ENCODE measurements around the gene RUVBL2. TPM values are rescaled to one million over a fixed set of nuclear protein-coding genes. Genes with fewer than 3 reads are reported as not detected.

RUVBL2 gene
- 231 and 259 TPM in 2 replicates for total RNA-seq

DNA sequence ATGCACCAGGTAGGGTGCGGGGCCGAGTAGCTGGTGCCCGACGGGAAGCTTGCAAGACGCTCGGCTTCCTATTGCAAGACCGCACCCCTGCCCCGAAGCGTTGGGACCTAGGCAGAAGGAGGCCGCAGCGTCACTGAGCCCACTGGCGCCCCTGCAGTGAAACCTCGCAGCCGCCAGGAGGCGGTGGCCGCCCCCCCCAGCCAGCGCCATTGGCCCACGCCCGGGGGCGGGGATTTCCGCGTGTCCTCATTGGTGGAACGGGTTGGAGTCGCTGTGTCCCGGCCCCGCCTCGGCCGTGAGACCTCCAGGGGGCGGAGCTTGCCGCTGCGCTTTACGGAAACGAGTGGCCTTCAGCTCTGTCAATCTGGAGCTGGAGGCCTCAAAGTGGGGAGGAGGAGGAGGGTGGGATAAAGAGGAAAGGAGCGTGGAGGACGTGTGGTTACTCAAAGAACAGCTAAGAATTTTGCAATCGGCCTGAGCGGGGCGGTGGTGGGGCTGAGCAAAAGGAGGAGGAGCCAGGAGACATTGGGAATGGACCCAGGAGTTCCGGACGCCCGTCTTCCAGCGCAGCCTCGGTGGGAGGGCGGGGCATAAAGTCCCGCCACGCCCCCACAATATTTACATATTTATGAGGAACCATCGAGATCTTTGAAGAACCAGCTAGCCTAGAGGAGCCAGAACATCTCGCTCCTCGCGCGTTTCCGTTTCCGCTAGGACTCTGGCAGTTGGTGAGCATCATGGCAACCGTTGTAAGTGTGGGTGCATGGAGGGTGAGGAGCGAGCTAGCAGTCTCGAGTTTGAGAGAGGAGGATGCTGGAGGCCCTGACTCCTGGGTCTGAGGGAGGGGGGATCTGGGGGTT is at the start of gene RUVBL2, which contains the start of gene GYS1:
Gene RUVBL2 (plus strand): TSS at position 713 of the 860 bp plus-strand sequence. CDS start 25 bp downstream, at position 738.
Gene GYS1 (minus strand): TSS at position 135 of the 860 bp plus-strand sequence. CDS start 197 bp downstream, outside the sequence.

GRCh38 chr19:48954595-48955307 is 38.9 kb upstream of the RUVBL2 start, which contains the start of gene BAX:
Gene BAX (plus strand): TSS chr19:48954875. CDS start chr19:48954929, 54 bp downstream.

GRCh38 chr19:48965040-48965805 is 28.5 kb upstream of the RUVBL2 start, which contains the start of gene FTL:
Gene FTL (plus strand): TSS chr19:48965309. CDS start chr19:48965508, 199 bp downstream.

GRCh38 chr19:49017041-49017665 is 23.5 kb downstream of the RUVBL2 start, which contains the start of gene LHB:
Gene LHB (minus strand): TSS chr19:49017091. CDS start chr19:49017081, 10 bp downstream.

DNA sequence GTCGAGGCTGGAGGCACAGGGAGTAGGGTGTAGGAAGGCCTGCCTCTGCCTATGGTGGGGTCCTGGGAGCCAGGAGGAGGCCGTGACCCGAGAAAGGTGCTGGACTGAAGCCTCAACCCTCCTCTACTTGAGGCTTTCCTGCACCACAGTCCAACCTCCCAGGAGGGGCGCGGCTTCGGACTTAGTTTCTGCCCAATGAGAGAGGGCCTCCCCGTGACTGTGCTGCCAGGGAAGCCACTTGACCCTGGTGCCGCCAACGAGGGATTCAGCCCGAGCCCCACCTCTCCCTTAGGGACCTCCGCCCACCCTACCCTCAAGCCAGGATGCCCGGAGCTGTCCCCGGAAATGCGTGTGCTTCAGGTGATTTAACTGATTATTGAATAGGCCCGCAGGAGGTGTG is 30.5 kb downstream of the RUVBL2 start, which contains the start of gene CGB3:
Gene CGB3 (minus strand): TSS at position 101 of the 400 bp plus-strand sequence. CDS start 362 bp downstream, outside the sequence.

DNA sequence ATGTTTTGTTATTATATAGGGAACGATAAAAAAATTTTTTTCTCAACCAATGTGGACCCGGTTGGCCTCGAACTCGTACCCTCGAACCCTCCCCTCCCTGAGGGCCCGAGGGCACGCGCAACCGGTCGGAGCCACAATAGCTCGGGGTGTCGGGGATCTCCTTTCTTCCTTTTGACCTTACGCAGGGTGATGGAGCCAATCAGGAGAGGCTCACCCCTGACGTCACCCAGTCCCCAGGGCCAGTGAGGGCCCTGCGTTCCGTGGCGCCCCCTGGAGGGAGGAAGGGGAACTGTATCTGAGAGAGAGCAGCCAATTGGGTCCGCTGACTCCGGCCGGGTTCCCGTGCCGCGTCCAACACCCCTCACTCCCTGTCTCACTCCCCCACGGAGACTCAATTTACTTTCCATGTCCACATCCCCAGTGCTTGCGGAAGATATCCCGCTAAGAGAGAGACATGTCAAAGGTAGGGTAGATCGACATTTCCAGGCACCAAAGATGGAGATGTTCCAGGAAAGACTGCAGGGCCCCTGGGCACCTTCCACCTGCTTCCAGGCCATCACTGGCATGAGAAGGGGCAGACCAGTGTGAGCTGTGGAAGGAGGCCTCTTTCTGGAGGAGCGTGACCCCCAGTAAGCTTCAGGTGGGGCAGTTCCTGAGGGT is 38.1 kb downstream of the RUVBL2 start, which contains the start of gene CGB2:
Gene CGB2 (plus strand): TSS at position 249 of the 660 bp plus-strand sequence. CDS start 206 bp downstream, at position 455.

DNA sequence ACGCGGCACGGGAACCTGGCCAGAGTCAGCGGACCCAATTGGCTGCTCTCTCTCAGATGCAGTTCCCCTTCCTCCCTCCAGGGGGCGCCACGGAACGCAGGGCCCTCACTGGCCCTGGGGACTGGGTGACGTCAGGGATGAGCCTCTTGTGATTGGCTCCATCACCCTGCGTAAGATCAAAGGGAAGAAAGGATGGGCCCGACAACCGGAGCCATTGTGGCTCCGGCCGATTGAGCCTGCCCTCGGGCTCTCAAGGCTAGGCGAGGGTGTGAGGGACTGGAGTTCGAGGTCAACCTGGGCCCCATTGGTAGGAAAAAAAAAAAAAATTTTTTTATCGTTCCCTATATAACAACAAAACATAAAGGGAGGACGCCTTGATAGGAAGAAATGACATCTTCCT is 43.1 kb downstream of the RUVBL2 start, which contains the start of gene CGB1:
Gene CGB1 (minus strand): TSS at position 81 of the 400 bp plus-strand sequence. CDS start 184 bp downstream, outside the sequence.

GRCh38 chr19:49043548-49043947 is 49.9 kb downstream of the RUVBL2 start, which contains the start of gene CGB5:
Gene CGB5 (plus strand): TSS chr19:49043848. CDS start chr19:49044210, 362 bp downstream.

DNA sequence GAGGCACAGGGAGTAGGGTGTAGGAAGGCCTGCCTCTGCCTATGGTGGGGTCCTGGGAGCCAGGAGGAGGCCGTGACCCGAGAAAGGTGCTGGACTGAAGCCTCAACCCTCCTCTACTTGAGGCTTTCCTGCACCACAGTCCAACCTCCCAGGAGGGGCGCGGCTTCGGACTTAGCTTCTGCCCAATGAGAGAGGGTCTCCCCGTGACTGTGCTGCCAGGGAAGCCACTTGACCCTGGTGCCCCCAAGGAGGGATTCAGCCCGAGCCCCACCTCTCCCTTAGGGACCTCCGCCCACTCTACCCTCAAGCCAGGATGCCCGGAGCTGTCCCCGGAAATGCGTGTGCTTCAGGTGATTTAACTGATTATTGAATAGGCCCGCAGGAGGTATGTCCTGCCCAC is 55.3 kb downstream of the RUVBL2 start, which contains the start of gene CGB8:
Gene CGB8 (minus strand): TSS at position 101 of the 400 bp plus-strand sequence. CDS start 372 bp downstream, outside the sequence.

DNA sequence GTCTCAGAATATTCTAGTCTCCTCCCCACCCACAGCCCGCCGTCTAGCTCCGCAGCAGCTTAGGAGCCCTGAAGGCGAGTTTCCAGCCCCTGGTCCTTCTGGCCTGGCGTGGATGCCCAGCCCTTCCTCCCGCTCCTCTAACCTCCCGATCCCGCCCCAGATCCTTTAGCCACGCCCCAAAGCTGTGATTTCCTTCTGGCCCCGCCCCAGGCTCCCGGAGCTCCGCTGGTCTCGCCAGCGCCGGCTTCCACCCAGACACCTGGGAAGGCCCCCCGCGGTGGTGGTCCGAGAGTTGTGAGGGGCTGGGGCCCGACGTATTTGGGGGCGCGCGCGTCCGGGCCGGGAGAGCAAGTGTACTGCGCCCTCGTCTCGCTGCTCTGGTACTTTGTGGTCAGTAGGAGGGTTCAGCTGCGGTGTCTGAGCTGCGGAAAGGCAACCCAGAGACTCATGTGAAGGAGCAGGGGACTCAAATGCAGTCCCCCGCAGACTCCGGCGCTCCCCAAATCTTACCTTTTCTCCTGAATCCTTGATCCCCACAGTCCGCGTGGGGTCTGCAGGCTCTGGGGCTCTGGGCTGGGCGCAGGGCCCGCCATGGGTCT is 64.0 kb downstream of the RUVBL2 start, which contains the start of gene CGB7:
Gene CGB7 (minus strand): TSS at position 114 of the 599 bp plus-strand sequence. CDS start 2,374 bp downstream, outside the sequence.

GRCh38 chr19:49064768-49065611 is 71.3 kb downstream of the RUVBL2 start, which contains the start of gene NTF4:
Gene NTF4 (minus strand): TSS chr19:49064818. CDS start chr19:49061997, 2,821 bp downstream.

Other genes with a start within 250 kb of the RUVBL2 start
- gene IZUMO1, start 247.0 kb upstream of the RUVBL2 start, total RNA-seq, result 0.47 TPM in 1 of 2 replicates, not detected in the other
- 5.3 and 6.6 TPM in 2 replicates for gene FUT1, start 241.2 kb upstream of the RUVBL2 start, total RNA-seq
- gene FGF21, start 238.4 kb upstream of the RUVBL2 start, total RNA-seq, result not detected in 2 replicates
- 69.9 and 77.6 TPM in 2 replicates for gene BCAT2, start 182.9 kb upstream of the RUVBL2 start, total RNA-seq
- gene HSD17B14, start 157.4 kb upstream of the RUVBL2 start, total RNA-seq, result 12.5 and 13.3 TPM in 2 replicates
- gene PLEKHA4, start 125.3 kb upstream of the RUVBL2 start, total RNA-seq, result 0.93 and 0.98 TPM in 2 replicates
- 77.9 and 85.9 TPM in 2 replicates for gene PPP1R15A, start 121.5 kb upstream of the RUVBL2 start, total RNA-seq
- gene TULP2, start 95.1 kb upstream of the RUVBL2 start, total RNA-seq, result not detected in 2 replicates
- gene NUCB1, start 93.6 kb upstream of the RUVBL2 start, total RNA-seq, result 222 and 225 TPM in 2 replicates
- not detected in 2 replicates for gene DHDH, start 60.2 kb upstream of the RUVBL2 start, total RNA-seq
- 183 and 190 TPM in 2 replicates for gene BAX, start 39.0 kb upstream of the RUVBL2 start, total RNA-seq
- gene FTL, start 28.6 kb upstream of the RUVBL2 start, total RNA-seq, result 3,431 and 3,702 TPM in 2 replicates
- 34.5 and 35.0 TPM in 2 replicates for gene GYS1, start 578 bp upstream of the RUVBL2 start, total RNA-seq
- not detected in 2 replicates for gene LHB, start 23.2 kb downstream of the RUVBL2 start, total RNA-seq
- gene CGB3, start 30.4 kb downstream of the RUVBL2 start, total RNA-seq, result not detected in 2 replicates
- not detected in 2 replicates for gene CGB2, start 38.0 kb downstream of the RUVBL2 start, total RNA-seq
- gene CGB1, start 43.0 kb downstream of the RUVBL2 start, total RNA-seq, result not detected in 2 replicates
- gene CGB5, start 50.0 kb downstream of the RUVBL2 start, total RNA-seq, result not detected in 2 replicates
- gene CGB8, start 55.2 kb downstream of the RUVBL2 start, total RNA-seq, result not detected in 2 replicates
- 0.53 TPM in 1 of 2 replicates, not detected in the other for gene CGB7, start 63.9 kb downstream of the RUVBL2 start, total RNA-seq
- not detected in 2 replicates for gene NTF4, start 70.9 kb downstream of the RUVBL2 start, total RNA-seq
- not detected in 2 replicates for gene KCNA7, start 78.8 kb downstream of the RUVBL2 start, total RNA-seq
- gene SNRNP70, start 91.6 kb downstream of the RUVBL2 start, total RNA-seq, result 173 and 204 TPM in 2 replicates
- gene LIN7B, start 120.5 kb downstream of the RUVBL2 start, total RNA-seq, result 4.9 and 5.3 TPM in 2 replicates
- gene C19orf73, start 125.3 kb downstream of the RUVBL2 start, total RNA-seq, result 2.1 and 3.3 TPM in 2 replicates
- gene PPFIA3, start 125.7 kb downstream of the RUVBL2 start, total RNA-seq, result 3.4 and 3.9 TPM in 2 replicates
- gene HRC, start 161.5 kb downstream of the RUVBL2 start, total RNA-seq, result not detected in 2 replicates
- gene TRPM4, start 163.9 kb downstream of the RUVBL2 start, total RNA-seq, result 19.6 and 25.9 TPM in 2 replicates

All from mammary microvascular endothelial cell (primary cell).